NCI-H146 treated with DMSO at 0.1 percent for 48 hours (cell line): Measurements from ENCODE around the gene MEGF6.

ENCODE experiments used
- DNase-seq: peaks from one replicate; lab custom pipeline; 2025; ENCODE audit not compliant: unreplicated experiment; lab: John Stamatoyannopoulos, UW

Gene MEGF6

DNA sequence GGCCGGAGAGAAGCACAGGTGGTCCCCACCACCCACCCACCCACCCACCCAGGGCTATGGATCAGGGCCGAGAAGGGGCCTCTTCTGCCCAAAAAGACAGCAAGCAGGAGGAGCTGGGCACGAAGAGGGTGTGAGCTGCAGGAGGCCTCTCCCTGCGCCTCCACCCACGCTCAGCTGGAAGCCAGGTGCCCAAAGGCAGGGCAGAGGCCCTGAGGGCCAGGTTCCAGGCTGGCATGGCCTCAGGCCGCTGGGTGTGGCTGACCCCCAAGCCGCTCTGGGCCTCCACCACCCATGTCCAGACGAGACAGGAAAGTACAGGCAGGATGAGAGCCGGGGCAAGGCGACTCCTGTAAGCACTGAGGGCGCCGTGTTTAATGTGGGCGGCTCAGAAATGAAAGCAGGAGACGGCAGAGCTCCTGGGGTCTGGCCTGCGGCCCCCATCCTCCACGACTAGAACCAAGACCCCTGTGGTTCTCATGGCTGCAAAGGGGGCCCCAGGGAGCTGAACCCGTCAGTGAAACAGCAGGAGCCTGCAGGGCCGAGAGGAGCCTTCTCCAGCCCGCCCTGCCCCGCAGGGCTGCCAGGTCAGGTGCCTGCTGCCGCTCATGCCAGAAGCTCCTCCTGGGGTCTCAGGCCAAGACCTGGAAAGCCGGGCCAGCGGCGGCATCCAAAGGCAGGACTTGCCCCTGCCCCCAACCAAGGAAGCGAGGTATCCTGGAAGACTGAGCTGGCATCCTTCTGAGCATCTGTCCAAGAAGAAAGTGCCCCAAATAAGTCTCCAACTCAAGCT lies 56.0 kb downstream of the MEGF6 start:
- no peak for DNase-seq

DNA sequence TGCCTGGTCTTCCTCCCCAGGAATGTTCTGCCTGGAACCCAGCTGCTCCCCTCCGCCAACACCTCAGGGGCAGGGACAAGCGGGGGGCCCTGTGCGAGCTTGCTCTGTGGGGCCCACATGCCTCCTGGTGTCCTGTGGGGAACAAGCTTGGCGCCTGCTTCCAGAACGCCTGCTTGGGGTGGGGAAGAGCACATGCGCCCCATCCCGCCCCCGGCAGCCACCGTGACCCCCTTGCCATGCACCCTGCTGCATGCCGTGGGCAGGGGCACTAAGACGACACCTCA lies 57.4 kb downstream of the MEGF6 start:
- no peak for DNase-seq

GRCh38 chr1:3553166-3553939 lies 58.0 kb downstream of the MEGF6 start:
- DNase-seq = no peak

DNA sequence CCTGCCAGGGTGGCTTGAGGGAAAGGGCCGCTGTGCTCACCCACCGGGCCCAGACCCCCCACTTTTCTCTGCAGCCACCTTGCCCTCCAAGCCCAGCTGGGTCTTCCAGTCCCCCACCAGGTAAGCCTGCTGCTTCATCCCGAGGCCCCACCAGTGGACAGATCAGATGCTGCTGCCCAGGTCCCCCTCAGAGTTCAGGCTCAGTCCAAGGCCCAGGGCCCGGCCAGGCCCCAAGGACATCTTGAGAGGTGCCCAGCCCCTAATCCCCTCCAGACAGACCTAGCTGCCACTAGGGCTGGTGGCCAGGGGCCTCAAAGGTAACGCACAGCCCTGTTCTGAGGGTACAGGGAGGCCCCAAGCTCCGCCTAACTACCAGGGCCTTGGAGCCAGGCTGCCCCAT lies 58.6 kb downstream of the MEGF6 start:
- no peak for DNase-seq

DNA sequence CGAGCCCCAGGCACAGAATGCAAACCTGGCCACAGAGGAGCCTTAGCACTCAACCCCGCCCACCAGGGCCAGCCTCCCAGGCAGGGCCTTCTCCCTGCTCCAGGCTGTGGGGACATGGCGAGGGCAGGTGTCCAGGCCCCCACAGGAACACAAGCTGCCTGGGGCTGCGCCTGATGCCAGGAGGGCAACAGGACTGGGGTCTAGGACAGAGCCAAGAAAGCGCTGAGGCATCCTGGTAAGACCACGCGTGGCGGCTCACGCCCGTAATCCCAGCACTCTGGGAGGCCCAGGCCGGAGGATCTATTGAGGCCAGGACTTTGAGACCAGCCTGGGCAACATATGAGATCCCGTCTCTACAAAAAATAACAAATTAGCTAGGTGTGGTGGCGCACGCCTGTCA lies 59.1 kb downstream of the MEGF6 start:
- DNase-seq = no peak

- no peak for DNase-seq
Observed at GRCh38 chr1:3551711-3552110, 59.6 kb downstream of the MEGF6 start.

- DNase-seq = no peak
Observed at GRCh38 chr1:3551290-3551678, 60.0 kb downstream of the MEGF6 start.

GRCh38 chr1:3550511-3551289 lies 60.6 kb downstream of the MEGF6 start:
- DNase-seq = no peak

DNA sequence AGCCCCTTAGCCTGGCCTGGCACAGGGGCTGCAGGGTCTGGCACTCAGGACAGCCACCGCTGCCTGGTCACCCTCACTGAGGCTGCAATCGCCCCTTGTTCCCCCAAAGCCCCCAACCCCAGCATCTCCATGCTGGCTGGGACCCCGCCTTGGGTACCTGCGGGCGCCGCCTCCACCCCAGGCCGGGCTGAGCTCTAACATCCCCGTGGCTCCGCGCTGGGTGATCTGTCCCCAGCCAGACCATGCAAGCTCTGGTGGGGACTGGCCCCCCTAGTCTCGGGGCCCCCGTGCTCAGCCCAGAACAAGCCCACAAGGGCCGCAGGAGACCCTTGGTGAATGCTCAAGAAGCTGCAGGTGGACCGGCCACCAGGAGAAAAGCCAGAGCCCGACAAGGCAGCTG lies 62.4 kb downstream of the MEGF6 start:
- DNase-seq = no peak

- DNase-seq = no peak
Observed at GRCh38 chr1:3548156-3548893, 63.0 kb downstream of the MEGF6 start.

DNA sequence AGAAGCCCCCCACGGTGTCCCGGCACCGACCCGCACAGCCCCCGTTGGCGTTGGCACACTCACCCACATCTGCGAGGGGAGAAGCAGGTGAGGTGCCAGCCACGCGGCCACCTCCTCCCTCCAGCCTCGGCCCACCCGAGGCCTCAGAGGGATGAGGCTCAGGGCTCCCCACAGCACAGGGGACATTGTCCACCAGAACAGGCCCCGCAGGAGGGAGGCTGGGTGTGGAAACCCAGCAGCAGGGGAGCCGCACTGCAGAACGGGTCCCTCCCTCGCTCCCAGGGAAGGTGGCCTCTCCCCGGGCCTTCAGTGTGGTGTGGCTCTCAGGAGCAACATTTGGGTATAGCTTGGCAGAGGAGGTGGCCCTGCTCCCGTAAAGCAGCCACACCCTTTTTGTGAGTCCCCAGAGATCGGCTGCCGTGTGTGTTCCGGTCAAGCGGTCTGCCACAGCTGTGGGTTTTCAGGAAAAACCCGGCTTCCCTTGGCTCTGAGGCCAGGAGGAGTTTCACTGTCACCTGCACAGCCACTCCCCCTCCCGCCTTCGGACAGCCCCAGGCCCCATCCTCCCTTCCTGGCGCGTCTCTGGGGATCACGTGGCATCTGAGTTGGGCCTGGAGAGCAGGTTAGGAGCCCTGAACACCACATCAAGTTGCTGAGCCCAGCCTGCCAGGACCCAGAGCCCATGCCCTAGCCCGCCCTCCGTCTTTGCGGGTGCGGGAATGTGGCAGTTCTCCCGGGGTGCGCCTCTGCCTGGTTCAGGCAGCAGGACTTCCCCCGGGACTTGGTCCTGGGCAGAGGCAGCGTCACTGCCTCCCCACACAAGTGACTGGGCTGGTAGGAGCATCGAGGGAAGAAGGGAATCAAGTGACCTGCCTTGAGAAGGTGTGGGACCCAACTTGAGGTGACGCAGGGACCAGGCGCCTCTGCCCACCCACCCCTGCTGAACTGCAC lies 64.0 kb downstream of the MEGF6 start:
- DNase-seq = no peak

GRCh38 chr1:3546048-3546384 lies 65.3 kb downstream of the MEGF6 start:
- DNase-seq = no peak

DNA sequence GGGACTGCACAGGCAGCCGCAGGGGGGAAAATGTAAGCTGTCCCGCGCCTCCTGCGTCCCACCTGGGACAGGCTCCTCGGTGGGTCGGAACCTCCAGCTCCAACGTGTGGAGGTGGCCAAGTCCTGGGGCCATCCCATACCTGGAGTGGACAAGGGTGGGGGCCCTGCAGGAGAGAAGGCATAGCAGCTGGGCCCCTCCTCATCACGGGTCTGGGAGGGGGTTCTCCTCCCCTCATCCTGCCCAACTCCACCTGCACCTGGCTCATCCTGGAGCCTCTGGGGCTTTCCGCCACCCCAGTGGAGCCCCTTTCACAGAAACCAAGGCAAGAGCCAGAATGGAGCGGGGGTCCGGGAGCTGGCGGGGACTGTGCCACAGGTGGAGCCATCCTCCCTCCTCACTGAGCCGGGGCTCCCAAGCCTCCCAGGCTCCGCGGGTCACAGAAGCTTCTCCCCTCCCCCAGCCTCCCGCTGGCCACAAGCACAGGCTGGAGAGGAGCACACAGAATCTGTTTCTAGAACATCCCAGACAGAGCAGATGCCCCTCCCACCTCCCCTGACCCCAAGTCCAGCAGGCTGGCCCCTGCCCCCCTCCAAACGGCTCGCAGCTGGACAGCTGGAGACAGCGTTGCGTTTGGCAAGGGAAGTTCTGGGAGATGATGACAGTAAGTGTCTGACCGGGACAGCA lies 65.8 kb downstream of the MEGF6 start:
- DNase-seq = no peak

GRCh38 chr1:3544040-3544977 lies 67.0 kb downstream of the MEGF6 start:
- DNase-seq = no peak

GRCh38 chr1:3543076-3544039 lies 68.0 kb downstream of the MEGF6 start:
- no peak for DNase-seq

DNA sequence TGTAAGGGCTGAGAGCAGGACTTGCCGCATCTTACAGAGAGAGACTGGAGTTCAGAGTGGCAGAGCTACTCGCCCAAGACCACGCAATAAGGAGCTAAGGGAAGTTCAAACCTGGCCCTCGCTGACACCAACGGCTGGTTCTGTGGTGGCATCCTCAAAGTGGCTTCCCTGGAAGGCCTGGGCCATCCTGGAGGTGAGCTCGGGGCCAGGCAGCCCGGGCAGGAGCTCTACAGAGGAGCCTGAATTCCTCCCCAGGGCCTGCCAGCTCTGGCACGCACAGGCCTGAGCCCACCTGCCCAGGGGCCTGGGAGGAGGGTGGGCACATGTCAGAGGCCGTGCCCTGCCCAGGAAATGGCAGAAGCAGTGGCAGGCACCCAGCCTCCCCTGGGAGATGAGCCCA lies 68.6 kb downstream of the MEGF6 start:
- DNase-seq = no peak

DNA sequence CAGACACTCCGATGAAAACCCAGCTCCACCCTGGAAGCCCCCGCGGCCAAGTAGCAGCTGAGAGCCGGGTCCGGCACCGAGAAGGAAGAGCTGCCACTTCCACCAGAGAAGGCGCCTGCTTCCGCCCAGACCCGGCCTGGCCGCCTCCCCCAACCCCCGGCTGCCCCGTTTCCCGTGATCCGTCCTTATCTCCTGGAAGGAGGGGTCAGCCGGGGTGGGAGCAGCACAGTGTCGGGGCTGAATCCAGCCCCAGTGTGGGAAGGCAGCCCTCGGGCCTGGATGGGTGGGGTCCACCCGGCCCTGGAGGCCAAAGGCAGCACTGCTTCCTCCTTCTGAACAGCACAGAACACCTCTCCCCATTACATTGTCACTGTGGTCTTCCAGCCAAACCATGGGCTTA lies 69.4 kb downstream of the MEGF6 start:
- DNase-seq = no peak

- DNase-seq = no peak
Observed at GRCh38 chr1:3541465-3541864, 69.8 kb downstream of the MEGF6 start.
